NOMO-1 (cell line): ENCODE data around the gene H3-3A.

Source experiments
- DNase-seq, 2 experiments: peaks; one replicate each; lab custom pipeline; 2025; ENCODE audit not compliant: unreplicated experiment in 2 of 2; lab: John Stamatoyannopoulos, UW

Gene H3-3A

DNA sequence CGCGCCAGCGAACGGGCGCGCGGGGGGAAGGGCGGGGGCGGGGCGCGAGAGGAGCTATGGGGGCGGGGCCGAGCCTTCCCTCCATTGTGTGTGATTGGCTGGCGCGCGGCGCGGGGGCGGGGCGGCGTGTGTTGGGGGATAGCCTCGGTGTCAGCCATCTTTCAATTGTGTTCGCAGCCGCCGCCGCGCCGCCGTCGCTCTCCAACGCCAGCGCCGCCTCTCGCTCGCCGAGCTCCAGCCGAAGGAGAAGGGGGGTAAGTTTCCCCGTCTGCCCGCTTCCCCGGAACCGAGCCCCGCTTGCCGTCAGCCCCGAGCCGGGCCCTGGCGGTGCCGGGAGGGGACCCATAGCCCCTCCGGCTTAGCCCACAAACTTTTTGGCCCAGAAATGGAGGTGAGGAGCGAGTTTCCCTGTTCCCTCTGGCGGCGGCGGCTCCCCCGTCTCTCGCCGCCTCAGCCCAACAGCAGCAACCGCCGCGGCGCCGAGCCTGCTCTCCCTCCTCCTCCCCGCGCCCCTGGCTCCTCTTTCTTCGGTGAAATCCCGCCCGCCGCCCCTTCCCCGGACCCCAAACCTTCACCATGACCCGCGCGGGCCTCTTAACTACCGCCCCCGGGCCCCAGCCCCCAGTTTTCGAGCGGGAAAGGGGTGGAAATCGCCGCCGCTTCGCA is at the start of gene H3-3A:
TSS of gene H3-3A (plus strand) at position 159 of the 666 bp plus-strand sequence. CDS start 1,636 bp downstream, outside the sequence.
- peak; percentile 87 to 94 for DNase-seq

DNA sequence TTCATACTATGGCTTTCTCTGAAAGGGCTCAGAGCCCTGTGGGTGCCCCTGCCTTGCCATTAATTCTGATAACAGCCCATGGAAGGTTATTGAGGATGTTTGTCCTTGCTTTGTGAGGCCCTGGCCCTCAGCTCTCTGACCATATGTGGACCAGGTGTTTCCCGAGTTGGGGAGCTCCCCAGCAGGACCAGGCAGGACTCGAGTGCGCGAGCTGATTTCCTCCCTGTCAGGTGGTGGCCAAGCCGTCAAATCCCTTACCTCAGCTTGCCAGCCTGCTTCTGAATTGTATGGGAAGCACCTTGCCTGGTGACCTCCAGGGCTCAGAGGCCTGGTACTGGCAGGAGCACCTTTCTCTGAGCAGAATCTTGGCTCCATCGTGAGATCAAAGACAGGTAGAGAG is 45.4 kb upstream of the H3-3A start:
- DNase-seq, result no peak

DNA sequence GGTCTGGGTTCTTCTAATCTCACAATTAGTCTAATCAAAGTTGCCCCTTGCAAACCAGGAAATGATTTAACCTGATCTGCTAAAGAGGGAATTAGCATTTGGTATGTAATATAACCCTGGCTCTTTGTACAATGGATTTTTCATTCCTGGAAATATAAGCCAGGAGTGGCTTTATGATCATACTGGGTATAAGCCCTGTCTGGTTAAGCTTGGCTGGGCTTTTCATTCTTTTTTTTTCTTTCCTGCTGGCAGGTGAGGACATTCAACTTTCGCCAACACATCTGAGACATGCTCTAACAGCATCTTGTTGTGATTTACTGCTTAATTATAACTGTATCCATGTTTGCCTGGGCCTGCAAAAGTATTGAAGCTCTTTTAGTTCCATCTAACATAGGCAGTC is 42.9 kb upstream of the H3-3A start:
- no peak for DNase-seq

DNA sequence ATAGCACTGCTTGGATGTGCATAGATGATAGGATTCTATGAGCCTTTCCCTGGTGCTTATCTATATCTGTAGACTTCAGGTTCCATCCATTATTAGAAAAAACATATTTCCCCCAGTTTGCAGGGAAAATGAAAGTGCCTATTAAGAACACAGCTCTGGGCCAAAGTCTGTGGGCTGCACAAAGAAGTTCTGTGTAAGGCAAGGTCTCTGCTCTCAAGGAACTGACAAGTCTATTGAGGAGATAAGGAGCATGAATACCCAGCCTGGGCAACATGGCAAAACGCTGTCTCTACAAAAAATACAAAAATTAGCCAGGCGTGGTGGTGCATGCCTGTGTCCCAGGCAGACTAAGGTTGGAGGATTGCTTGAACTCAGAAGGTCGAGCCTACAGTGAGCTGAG is 41.1 kb upstream of the H3-3A start:
- DNase-seq, result no peak

DNA sequence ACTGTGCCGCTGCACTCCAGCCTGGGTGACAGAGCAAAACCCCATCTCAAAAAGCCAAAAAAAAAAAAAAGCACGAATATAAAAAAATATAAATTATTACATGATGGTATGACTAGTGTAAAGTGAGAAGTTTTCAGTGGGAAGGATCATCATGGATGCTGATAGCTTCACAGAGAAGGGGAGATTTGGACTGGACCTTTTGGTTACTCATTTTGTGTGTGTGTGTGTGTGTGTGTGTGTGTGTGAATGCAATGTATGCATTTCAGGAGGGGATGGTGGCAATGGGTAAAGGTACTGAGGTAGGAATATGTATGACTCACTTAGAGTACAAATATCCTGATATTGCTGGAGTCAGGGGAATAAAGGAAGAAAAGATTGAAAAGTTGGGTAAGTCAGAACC is 40.7 kb upstream of the H3-3A start:
- no peak for DNase-seq

DNA sequence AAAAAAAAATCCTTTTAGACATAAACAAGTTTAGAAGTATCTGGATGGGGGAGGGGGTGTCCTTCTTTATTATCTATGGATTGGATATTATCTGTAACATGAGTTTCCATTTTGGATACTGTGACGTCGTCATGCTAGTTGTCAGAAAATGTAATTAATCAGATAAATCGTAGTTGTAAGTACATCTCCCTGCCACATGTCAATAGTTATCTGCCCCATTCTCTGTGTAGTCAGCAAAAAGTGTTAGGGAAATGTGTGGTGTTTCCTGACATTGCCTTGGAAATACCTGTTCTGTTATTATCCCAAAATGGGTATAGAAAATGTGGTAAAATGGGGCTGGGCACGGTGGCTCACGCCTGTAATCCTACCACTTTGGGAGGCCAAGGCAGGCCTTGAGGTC is 38.8 kb upstream of the H3-3A start:
- no peak for DNase-seq

DNA sequence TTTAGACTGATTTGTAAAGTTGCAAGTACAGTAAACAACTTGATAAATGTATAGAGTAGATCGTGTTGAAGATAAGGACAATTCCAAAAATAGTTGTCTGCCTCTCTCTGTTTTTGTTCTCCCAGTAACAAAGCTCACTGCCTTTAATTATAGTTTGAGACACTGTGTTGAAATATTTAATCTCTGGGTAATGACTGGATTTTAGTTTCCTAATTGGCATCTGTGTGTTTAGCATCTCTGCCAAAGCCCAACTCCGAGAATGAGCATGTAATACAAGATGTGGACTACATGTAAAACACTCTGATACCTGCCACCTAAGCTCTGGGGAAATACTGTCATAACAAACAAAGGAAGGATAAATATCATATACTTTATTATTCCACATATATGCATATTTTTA is 35.7 kb upstream of the H3-3A start:
- DNase-seq, result no peak

DNA sequence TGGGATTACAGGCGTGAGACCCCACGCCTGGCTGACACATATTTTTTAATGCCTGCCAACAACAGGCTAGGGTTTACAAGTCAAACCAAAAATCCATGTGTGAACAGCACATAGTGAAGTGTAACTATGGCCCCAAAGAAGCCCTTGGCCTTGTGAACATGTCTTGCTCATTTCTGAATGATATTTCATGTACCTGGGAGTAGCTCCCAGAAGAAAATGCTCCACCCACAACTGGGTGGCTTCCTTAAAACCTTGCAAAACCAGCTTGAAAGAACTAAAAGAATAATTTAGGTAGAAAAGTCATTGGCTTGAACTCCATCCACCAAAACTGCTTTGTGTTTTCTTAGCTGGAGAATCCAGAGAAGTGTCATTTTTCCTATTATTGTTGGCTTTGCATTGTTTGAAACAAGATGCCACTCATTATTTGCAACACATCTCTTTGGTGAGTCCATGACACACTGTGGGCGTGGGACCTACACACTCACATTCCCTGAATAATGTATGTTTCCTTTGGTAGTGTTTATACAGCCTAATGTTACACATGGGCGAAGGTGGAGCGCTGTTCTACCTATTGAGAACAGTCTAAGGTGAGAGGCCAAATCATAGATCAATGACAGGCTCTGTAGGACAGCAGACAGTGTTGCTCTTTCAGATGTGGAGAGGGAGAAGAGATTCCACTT is 34.8 kb upstream of the H3-3A start:
- DNase-seq, result no peak

DNA sequence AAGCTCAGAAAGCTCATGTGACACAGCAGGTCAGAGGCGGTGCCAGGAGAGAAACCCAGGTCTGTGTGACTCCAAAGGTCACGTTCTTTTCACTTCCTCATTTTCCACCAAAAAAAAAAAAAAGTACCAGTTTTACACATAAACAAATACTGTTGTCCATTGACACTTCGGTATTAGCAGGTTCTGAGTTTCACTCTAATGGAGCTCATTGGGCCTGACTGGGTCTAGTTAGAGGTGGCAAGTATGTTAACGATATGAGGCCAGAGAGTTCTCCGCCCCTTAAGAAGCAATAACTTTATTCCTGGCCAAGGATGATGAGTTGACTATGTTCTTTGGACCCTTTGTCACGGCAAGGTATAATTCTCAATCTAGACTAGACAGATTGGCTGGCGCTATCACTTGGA is 33.4 kb upstream of the H3-3A start:
- peak; percentile 50 to 84 for DNase-seq

DNA sequence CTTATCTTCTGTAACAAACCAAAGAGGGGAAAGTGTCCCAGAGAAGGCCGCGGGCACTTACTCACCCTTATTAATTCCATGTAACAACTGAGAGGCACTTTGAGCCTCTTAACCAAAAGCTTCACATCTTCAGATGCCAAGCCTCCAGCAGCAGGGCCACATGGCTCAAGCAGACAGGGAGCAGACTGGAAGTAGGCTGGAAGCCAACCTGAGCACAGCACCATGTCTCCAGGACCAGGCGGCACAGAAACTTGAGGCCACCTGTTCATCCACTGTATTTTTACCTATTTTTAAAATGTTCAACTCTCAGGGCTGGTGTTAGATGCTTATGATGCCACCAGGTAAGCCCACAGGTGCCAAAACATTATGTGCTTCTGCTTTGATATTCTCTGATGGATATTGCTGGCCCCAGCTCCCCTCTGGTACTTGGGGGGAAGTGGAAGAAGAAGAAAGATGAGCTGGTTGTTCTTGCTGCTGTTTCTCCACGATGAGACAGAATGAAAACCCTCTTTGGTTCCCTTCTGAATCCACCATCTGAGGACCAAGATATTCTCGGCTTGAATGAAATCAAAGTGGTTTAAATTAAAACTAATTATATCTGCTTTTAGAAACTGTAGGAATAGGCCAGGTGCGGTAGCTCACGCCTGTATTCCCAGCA is 32.8 kb upstream of the H3-3A start:
- no peak for DNase-seq

DNA sequence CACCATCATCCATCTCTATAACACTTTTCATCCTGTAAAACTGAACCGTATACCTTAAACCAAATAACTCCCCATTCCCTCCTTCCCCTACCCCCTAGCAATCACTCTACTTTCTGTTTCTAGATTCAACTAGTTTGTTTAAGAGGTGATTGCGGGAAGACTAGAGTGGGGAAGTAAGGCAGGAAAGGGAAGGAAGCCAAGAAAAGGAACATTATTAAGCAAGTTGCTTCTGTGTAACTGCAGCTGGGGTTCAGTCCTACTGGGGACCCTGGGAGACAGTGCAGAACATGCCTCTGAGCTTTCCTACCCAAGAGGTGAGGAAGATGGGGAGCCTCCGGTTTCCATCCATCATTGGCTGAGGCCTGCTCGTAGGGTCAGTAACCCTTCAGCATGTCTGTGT is 28.9 kb upstream of the H3-3A start:
- peak; percentile 38 to 41 for DNase-seq

DNA sequence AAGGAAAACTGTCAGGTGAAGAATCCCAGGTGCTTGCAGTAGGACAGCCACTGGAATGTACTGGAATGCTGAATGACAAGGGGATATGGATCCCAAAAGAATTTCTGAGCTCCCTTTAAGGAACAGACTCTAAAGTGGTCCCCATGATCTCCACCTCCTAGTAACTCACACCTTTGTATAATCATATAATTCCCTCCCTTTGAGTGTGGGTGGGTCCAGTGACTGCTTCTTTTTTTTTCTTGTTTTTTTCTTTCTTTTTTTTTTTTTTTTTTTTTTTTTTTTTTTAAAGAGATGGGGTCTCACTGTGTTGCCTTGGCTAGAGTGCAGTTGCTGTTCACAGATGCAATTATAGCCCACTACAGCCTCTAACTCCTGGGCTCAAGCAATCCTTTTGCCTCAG is 28.5 kb upstream of the H3-3A start:
- no peak for DNase-seq

DNA sequence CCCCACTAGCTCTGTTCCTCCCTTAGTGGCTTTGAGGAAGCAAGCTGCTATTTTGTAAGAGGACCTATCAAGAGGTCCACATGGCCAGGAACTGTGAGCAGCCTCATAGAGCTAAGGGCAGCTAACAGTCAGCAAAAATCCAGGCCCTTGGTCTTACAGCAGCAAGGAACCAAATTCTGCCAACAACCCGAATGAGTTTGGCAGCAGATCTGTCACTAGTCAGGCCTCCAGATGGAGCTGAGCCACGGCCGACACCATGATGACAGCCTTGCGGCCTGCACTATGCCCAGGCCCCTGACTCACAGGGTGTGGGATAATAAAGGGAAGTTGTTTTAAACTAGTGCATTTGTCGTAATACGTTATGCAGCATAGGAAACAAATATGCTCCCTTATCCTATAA is 28.0 kb upstream of the H3-3A start:
- peak; percentile 84 to 99 for DNase-seq

DNA sequence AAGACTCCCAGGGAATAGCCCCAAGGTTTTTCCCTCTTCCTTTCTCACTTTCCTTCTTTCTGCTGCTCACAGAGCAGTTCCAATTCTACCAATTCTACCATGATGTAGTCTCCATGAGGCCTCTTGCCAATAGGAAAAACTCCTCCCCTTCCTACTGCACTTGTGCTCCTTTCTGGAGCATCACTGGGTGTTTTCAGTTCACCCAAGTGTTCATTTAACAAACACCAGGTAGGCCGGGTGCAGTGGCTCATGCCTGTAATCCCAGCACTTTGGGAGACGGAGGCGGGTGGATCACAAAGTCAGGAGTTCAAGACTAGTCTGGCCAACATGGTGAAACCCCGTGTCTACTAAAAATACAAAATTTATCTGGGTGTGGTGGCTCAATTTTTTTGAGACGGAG is 26.6 kb upstream of the H3-3A start:
- DNase-seq, result no peak

DNA sequence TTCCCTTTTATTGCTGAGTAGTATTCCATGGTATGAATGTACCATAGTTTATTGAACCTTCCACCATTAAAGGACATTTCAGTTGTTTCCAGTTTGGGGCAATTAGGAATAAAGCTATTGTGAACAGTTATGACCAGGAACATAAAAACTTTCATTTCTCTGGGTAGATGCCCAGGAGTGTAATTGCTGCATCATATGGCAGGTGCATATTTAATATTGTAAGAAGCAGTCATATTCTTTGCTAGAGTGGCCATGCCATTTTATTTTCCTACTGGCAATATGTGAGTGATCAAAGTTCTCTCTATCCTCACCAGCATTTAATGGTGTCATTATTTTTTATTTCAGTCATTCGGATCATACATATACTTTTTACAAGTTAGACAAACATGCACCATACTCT is 23.9 kb upstream of the H3-3A start:
- no peak for DNase-seq

DNA sequence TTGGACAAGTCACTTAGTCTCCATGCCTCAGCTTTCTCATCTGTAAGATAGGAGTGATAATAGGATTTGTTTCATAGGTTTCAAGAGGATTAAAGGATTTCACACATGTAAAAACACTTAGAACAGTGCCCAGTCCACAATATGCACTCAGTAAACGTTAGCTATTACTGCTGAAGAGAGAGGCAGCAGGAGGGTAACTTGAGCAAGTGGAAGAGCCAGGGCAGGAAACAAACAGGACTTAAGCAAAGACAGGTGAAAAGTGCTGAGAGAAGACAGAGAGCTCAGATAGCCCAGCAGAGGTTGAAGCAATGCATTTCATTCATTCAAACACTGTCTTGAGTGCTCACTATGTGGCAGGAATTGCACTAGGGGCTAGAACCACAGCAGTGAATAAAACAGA is 21.1 kb upstream of the H3-3A start:
- DNase-seq, result no peak

DNA sequence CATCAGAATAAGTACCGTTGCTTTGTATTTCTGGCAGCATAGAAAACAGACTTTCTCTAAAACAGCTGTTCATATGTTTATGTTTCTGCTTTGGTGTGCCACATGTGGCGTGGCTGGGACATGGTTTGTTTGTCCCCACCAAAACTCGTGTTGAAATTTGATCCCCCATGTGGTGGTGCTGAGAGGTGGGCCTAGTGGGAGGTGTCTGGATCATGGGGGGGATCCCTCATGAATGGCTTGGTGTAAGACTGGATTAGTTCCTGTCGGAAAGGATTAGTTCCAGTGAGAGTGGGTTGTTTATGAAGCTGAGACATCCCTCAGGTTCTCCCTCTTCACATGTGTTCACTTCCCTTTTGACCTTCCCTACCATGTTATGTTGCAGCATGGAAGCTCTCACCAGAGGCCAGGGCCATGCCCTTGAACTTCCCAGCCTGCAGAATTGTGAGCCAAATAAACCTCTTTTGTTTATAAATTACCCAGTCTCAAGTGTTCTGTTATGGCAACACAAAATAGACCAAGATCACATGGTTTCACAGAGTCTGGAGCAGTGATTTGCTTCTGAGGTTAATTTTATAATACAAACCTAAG is 17.9 kb upstream of the H3-3A start:
- DNase-seq, result no peak

DNA sequence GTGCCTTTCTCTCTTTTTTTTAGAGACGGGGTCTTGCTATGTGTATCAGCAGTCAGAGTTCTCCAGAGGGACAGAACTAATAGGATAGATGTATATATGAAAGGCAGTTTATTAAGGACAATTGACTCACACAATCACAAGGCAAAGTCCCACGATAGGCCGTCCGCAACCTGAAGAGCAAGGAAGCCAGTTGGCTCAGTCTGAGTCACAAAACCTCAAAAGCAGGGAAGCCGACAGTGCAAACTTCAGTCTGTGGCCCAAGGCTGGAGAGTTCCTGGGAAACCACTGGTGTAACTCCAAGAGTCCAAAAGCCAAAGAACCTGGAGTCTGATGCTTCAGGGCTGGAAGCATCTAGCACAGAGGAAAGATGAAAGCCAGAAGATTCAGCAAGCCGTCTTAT is 16.3 kb upstream of the H3-3A start:
- DNase-seq, result no peak

DNA sequence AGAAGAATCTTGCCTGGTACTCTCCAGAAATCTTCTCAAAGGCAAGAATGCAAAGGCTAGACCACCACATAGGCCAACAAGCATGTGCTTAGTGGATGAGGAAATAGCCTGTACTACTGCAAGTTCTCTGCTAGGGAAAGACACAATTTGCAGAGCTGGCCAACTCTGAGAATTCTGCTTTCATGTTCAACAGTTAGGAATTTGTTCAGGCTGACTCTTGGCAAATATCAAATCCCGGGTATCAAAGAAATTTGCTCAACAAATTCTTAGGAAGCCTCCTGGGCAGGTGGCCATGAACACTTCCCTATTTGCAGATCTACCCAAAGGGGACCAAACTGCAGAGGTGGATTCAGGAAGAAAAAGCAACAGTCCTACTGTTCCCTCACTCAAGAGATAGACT is 15.0 kb upstream of the H3-3A start:
- no peak for DNase-seq

DNA sequence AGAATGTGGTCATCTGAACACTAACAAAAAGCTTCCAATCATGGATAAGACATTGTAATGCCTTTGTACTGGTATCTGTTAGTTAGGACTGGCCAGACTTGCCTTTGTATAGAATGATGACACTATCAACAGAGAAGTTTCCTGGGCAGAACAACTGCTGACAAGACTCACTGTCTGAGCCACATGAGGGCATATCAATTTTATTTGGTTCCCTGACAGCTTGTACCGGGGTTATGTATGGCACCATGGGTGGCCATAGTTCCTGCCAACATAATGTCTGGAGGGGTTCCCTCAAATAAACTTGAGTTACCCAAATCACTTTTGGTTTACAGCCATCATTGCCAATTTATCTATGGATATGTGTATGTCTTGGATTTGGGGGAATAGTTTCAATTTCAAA is 13.6 kb upstream of the H3-3A start:
- no peak for DNase-seq

DNA sequence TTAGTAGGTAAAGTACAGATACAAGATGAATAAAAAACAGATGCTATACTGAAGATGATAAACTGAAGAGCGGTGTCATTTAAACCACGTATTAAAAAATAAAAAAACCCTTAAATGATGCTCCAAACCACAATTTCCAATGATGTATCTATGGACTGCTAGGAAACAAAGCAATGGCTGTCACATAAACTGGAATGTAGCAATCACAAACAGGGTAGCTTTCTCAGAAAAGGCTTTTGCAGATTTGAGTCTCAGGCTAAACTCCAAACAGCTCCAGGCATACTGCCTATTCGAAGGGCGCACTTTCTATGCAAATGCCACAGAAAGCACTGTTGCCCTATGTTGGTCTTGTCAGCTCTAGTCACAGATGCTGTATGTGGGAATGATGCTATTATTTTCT is 12.4 kb upstream of the H3-3A start:
- DNase-seq, result no peak

DNA sequence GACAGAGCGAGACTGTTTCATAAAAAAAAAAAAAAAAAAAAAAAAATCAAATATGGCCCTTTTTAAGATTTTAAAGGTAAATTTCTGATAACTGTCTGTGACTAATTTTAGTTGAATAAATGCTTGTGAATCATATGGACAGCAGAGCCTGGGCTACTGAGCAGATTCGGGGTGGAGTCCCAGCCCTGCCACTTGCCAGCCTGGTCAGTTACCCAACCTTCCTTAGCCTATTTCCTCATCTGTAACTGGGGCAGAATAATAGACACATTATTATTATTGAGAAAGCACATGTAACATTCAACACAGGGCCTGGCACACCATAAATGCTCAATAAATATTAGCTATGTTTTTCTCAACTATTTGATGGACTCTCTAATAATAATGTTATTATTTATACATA is 11.2 kb upstream of the H3-3A start:
- DNase-seq, result peak; percentile 47
